Stimulated activated CD8-positive, alpha-beta memory T cell treated with anti-CD3 and anti-CD28 coated beads, Interleukin-7, amount 100 ng/mL, for 24 hours (primary cell): ENCODE measurements around the gene LMF1.
"Not testable (repeated sequence)": the region's sequence is repeated elsewhere in the genome, so short reads cannot be mapped to it uniquely, and the experiment has no call there.

ENCODE experiments used
- DNase-seq: peaks from one replicate; pipeline ENCODE4 v3.0.0-alpha.2; 2020; ENCODE audit warnings: low read depth

LMF1 gene

GRCh38 chr16:892536-893255 lies 78.1 kb downstream of the LMF1 start:
- DNase-seq, result no peak

GRCh38 chr16:892006-892405 lies 78.8 kb downstream of the LMF1 start:
- DNase-seq, result no peak

- DNase-seq, result no peak
Observed at GRCh38 chr16:891353-891740, 79.4 kb downstream of the LMF1 start.

- DNase-seq, result no peak
Observed at GRCh38 chr16:890716-891352, 80.0 kb downstream of the LMF1 start.

GRCh38 chr16:890217-890616 lies 80.6 kb downstream of the LMF1 start:
- DNase-seq, result no peak

GRCh38 chr16:889586-889985 lies 81.2 kb downstream of the LMF1 start:
- no peak for DNase-seq

GRCh38 chr16:888901-889570 lies 81.7 kb downstream of the LMF1 start:
- no peak for DNase-seq

GRCh38 chr16:888456-888855 lies 82.3 kb downstream of the LMF1 start:
- DNase-seq, result not testable (repeated sequence)

- DNase-seq, result no peak
Observed at GRCh38 chr16:887846-888245, 82.9 kb downstream of the LMF1 start.

GRCh38 chr16:886802-887731 lies 83.7 kb downstream of the LMF1 start:
- DNase-seq, result no peak

GRCh38 chr16:886084-886543 lies 84.7 kb downstream of the LMF1 start:
- no peak for DNase-seq

- DNase-seq, result no peak
Observed at GRCh38 chr16:885391-885790, 85.4 kb downstream of the LMF1 start.

- no peak for DNase-seq
Observed at GRCh38 chr16:884232-884631, 86.6 kb downstream of the LMF1 start.

GRCh38 chr16:883781-884180 lies 87.0 kb downstream of the LMF1 start:
- no peak for DNase-seq

GRCh38 chr16:883340-883739 lies 87.4 kb downstream of the LMF1 start:
- DNase-seq, result no peak

GRCh38 chr16:882671-883070 lies 88.1 kb downstream of the LMF1 start:
- DNase-seq, result not testable (repeated sequence)

GRCh38 chr16:882256-882655 lies 88.5 kb downstream of the LMF1 start:
- no peak for DNase-seq

GRCh38 chr16:881219-882097 lies 89.3 kb downstream of the LMF1 start:
- no peak for DNase-seq

GRCh38 chr16:880471-881171 lies 90.2 kb downstream of the LMF1 start:
- DNase-seq, result no peak

GRCh38 chr16:879986-880385 lies 90.8 kb downstream of the LMF1 start:
- DNase-seq, result no peak
